ENCODE results near the gene COA8.

The COA8 gene

GRCh38 chr14:103621860-103622259 lies 59.1 kb downstream of the COA8 start:
- TF ChIP-seq EGR1 (IDR thresholded peaks at IDR 0.05) (no peak), EP300 (IDR thresholded peaks at IDR 0.05; ENCODE audit: borderline replicate concordance) (no peak)

- no peak for TF ChIP-seq MAX (IDR thresholded peaks at IDR 0.05)
- no peak for TF ChIP-seq USF1 (IDR thresholded peaks at IDR 0.05)
- TF ChIP-seq CREB1 (IDR thresholded peaks at IDR 0.05; ENCODE audit: low read depth) = no peak
- TF ChIP-seq EP300 (IDR thresholded peaks at IDR 0.05; ENCODE audit: borderline replicate concordance) = no peak
- no peak for TF ChIP-seq CEBPB (IDR thresholded peaks at IDR 0.05)
- TF ChIP-seq TCF12 (IDR thresholded peaks at IDR 0.05; ENCODE audit: low read depth) = no peak
- no peak for TF ChIP-seq NFIC (IDR thresholded peaks at IDR 0.05)
- TF ChIP-seq RAD21 (IDR thresholded peaks at IDR 0.05; ENCODE audit: low read depth) = no peak
- no peak for TF ChIP-seq TEAD4 (IDR thresholded peaks at IDR 0.05)
- no peak for TF ChIP-seq FOXM1 (IDR thresholded peaks at IDR 0.05; ENCODE audit: borderline replicate concordance, low read depth)
- TF ChIP-seq TAF1 (IDR thresholded peaks at IDR 0.05; ENCODE audit: low read depth) = no peak
- TF ChIP-seq REST (IDR thresholded peaks at IDR 0.05; ENCODE audit: low read depth) = no peak
Measured at GRCh38 chr14:103623308-103623707, 60.5 kb downstream of the COA8 start.

- TF ChIP-seq CEBPB (IDR thresholded peaks at IDR 0.05) = no peak
Measured at GRCh38 chr14:103623883-103624482, 61.2 kb downstream of the COA8 start.

- 0 out of 2 replicates have a peak, but pooled peaks have one; percentile 7 for TF ChIP-seq USF1 (IDR thresholded peaks at IDR 0.05)
- no peak for TF ChIP-seq ZBTB7A (IDR thresholded peaks at IDR 0.05; ENCODE audit: low read depth)
- peak; percentile 35; the same call in 1 of the 2 replicates for TF ChIP-seq MAX (IDR thresholded peaks at IDR 0.05)
Measured at GRCh38 chr14:103624860-103625259, 62.1 kb downstream of the COA8 start.

GRCh38 chr14:103625356-103626095 lies 62.8 kb downstream of the COA8 start:
- TF ChIP-seq ZBTB7A (IDR thresholded peaks at IDR 0.05; ENCODE audit: low read depth) (no peak), CEBPB (IDR thresholded peaks at IDR 0.05) (no peak), TAF1 (IDR thresholded peaks at IDR 0.05; ENCODE audit: low read depth) (no peak), MAX (IDR thresholded peaks at IDR 0.05) (no peak), REST (IDR thresholded peaks at IDR 0.05; ENCODE audit: low read depth) (no peak)

GRCh38 chr14:103626146-103626850 lies 63.5 kb downstream of the COA8 start:
- TF ChIP-seq MAX (IDR thresholded peaks at IDR 0.05) (no peak), CEBPB (IDR thresholded peaks at IDR 0.05) (no peak), EP300 (IDR thresholded peaks at IDR 0.05; ENCODE audit: borderline replicate concordance) (no peak), RAD21 (IDR thresholded peaks at IDR 0.05; ENCODE audit: low read depth) (no peak), YY1 (IDR thresholded peaks at IDR 0.05; ENCODE audit: low read depth) (no peak), FOXM1 (IDR thresholded peaks at IDR 0.05; ENCODE audit: borderline replicate concordance, low read depth) (no peak), CREB1 (IDR thresholded peaks at IDR 0.05; ENCODE audit: low read depth) (no peak), ZBTB7A (IDR thresholded peaks at IDR 0.05; ENCODE audit: low read depth) (no peak)

All from Ishikawa (cell line).